MG63 (cell line): ENCODE results near the gene HOXC13. TPM values are rescaled to one million over a fixed set of nuclear protein-coding genes. Genes with fewer than 3 reads are reported as not detected.

Source experiments
- DNase-seq: peaks from one replicate; pipeline ENCODE4 v3.0.0-alpha.2; 2020
- H3K27me3 ChIP-seq: fragments of 250-450 bp; sonication (Bioruptor Pico); 2 replicates; pipeline ENCODE4 v1.5.1; 2020; ENCODE audit warnings: mild to moderate bottlenecking, moderate library complexity
- H3K36me3 ChIP-seq: fragments of 250-450 bp; sonication (Bioruptor Pico); 2 replicates; pipeline ENCODE4 v1.5.1; 2020; ENCODE audit warnings: mild to moderate bottlenecking, moderate library complexity
- H3K4me3 ChIP-seq: fragments of 250-450 bp; sonication (Bioruptor Pico); 2 replicates; pipeline ENCODE4 v1.5.1; 2020; ENCODE audit warnings: mild to moderate bottlenecking, moderate library complexity
- H3K9me3 ChIP-seq: fragments of 250-450 bp; sonication (Bioruptor Pico); 2 replicates; pipeline ENCODE4 v1.5.1; 2020; ENCODE audit warnings: mild to moderate bottlenecking, moderate library complexity
- total RNA-seq: library from RNA; depleted of rRNA; stranded (reverse); fragments of >200 nt; shearing (Covaris generic); gene quantifications from 2 replicates; pipeline ENCODE4 v1.2.3, GENCODE V29; 2014; ENCODE audit warnings: low replicate concordance; rRNA removed

HOXC13 gene, protein sequence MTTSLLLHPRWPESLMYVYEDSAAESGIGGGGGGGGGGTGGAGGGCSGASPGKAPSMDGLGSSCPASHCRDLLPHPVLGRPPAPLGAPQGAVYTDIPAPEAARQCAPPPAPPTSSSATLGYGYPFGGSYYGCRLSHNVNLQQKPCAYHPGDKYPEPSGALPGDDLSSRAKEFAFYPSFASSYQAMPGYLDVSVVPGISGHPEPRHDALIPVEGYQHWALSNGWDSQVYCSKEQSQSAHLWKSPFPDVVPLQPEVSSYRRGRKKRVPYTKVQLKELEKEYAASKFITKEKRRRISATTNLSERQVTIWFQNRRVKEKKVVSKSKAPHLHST
- 1.7 and 5.1 TPM in 2 replicates for total RNA-seq

DNA sequence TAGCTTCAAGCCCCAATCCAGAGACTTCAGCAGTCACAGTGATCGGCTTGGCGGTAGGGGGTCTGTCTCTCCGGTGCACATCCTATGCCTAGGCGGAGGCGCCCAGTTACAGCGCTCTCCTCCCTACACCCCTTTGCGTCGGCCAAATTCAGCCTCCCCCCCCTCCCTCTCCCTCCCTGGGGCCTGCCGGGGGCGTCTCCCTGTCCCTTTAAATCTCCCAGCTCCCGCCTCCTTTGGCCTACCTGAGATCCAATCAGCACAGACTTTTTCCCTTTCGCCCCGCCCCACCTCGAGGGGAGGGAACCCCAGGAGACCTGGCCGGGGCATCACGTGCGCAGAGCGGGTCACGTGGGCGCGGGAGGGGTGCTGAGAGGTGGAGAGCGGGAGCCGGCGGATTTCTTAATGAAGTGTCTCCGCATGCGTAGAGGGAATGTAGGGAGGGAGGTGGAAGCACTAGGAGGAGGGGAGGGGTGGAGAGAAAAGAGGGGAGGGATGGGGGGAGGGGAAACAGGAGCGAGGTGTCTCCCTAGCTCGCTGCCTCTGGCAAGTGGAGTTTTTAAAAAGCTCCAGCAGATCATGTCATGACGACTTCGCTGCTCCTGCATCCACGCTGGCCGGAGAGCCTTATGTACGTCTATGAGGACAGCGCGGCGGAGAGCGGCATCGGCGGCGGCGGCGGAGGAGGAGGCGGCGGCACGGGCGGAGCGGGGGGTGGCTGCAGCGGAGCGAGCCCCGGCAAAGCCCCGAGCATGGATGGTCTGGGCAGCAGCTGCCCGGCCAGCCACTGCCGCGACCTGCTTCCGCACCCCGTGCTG lies at the start of gene HOXC13:
TSS of gene HOXC13 (plus strand) at position 506 of the 815 bp plus-strand sequence. CDS start at position 582, 76 bp downstream.
- Histone ChIP-seq H3K27me3 (no peaks in the 10 kb centered on the region), H3K9me3 (no peaks in the 10 kb centered on the region), H3K4me3 (peak within 1 kb of the TSS; percentile 63), H3K36me3 (no peaks in the 10 kb centered on the region)
- peak; percentile 99 for DNase-seq

DNA sequence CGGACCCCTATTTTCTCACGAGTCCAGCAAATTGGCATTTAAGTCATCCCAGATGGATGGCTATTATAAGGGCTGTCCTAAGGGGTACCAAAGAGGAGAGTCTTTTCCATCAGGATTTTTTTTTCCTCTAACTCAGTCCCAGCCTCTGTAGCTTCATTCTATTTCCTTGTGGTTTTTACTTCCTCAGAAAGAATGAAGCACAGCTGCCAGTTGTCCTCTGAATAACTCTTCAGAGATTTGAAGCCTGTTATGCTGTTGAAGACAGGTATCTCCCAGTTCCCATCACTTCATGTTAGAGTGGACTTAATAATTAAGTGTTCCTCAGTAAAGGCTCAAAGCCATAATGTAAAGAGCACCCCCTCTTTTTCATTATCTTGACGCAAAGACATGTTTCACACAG lies 48.5 kb upstream of the HOXC13 start:
- H3K9me3 ChIP-seq = no peaks in the 10 kb centered on the region
- no peak for DNase-seq
- no peaks in the 10 kb centered on the region for H3K27me3 ChIP-seq
- H3K36me3 ChIP-seq = no peaks in the 10 kb centered on the region
- H3K4me3 ChIP-seq = no peak overlapping the region

DNA sequence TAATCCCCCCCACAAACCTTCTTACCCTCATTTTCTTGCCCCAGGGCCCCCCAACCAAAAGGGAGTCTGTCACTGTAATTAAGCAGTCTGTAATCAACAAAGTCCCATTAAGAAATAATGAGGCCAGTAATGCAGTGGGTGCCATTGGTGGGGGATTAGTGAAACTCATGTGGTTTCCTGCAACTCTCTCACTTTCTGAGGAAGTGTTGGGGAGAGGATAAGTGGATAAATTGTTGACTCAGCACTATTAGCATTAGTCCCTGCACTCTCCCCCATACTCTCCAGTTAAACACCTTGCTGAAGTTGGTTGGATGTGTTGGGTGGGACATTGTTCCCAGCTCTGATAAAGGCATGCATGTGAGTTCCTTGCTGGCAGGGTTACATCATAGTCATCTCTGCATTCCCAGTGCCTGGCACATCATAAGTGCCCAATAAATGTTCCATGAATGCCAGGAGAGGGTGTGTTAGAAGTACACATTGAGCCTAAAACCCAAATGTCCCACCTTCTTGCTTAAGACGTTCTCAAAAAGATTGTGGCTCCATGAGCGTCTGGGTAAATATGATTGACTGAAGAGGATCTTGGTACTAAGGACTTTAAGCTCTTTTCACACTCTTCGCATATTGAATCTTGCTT lies 45.8 kb upstream of the HOXC13 start:
- Histone ChIP-seq H3K9me3 (no peaks in the 10 kb centered on the region), H3K4me3 (no peak overlapping the region), H3K27me3 (no peaks in the 10 kb centered on the region), H3K36me3 (no peaks in the 10 kb centered on the region)
- no peak for DNase-seq

DNA sequence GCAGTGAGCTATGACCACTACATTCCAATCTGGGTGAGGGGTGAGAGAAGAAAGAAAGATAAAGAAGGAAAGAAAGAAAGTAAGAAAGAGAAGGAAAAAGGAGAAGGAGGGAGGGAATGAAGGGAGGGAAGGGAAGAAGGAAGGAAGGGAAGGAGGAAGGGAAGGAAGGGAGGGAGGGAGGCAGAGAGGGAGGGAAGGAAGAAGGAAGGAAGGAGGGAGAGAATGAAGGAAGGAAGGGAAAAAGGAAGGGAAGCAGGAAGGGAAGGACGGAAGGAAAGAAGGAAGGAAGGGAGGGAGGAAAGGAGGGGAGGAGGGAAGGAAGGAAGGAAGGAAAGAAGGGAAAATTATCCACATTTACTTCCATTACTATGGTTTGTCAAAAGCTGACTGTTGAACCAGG lies 39.4 kb upstream of the HOXC13 start:
- Histone ChIP-seq H3K9me3 (no peaks in the 10 kb centered on the region), H3K4me3 (no peak overlapping the region), H3K27me3 (no peaks in the 10 kb centered on the region), H3K36me3 (no peaks in the 10 kb centered on the region)
- DNase-seq = no peak

DNA sequence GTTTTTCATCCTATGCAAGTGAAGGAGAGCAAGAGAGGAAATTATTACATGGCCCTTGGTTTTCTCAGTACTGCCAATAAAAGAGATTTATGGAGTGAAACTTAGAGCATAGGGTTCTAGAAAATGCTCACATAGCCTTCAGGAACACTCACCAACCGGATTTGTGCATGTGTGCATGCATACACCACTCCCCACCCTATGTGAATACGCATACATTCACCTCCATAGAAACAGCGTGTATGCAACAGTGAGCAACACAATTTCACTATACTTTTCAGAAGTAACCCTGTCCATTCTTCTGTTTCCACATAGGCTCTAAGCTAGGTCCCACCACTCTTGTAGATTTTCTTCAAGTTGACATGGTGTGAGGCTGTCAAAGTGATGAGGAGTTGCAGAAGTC lies 31.5 kb upstream of the HOXC13 start:
- Histone ChIP-seq H3K36me3 (no peaks in the 10 kb centered on the region), H3K27me3 (no peaks in the 10 kb centered on the region), H3K4me3 (no peak overlapping the region), H3K9me3 (no peaks in the 10 kb centered on the region)
- DNase-seq = no peak

DNA sequence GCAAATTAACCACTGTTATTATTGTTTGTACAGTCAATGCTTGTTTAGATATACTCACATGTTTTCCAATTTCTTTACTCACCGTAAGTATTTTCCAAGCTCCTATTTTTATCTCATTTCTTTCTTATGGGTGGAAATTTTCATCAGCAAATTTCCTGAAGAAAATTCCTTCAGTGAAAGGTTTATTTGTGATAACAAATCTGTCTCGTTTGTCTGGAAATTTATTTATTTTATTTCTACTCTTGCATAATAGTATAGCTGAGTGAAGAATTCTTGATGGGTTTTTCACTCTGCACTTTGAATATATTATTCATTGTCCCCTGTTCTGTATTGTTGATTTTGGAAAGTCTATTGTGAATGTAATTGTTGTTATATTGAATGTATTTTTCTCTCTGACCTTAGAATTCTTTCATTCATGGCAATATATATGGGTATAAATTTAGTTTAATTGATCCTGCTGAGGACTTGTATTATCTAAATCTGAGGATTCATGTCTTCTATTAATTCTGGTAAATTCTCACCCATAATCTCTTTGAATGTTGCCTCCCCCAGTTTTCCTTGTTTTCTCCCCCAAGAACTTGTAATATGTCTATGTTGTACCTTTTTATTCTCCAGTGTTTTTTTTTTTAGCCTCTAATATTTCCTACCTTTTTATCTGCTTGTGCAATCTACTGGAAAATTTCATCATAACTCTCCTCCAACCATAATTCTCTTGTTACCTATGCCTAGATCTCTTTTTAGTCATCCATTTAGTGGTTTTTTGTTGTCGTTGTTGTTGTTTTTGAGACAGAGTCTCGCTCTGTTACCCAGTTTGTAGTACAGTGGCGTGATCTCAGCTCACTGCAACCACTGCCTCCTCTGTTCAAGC lies 21.6 kb upstream of the HOXC13 start:
- Histone ChIP-seq H3K36me3 (no peaks in the 10 kb centered on the region), H3K27me3 (no peaks in the 10 kb centered on the region), H3K4me3 (no peak overlapping the region), H3K9me3 (no peaks in the 10 kb centered on the region)
- no peak for DNase-seq

DNA sequence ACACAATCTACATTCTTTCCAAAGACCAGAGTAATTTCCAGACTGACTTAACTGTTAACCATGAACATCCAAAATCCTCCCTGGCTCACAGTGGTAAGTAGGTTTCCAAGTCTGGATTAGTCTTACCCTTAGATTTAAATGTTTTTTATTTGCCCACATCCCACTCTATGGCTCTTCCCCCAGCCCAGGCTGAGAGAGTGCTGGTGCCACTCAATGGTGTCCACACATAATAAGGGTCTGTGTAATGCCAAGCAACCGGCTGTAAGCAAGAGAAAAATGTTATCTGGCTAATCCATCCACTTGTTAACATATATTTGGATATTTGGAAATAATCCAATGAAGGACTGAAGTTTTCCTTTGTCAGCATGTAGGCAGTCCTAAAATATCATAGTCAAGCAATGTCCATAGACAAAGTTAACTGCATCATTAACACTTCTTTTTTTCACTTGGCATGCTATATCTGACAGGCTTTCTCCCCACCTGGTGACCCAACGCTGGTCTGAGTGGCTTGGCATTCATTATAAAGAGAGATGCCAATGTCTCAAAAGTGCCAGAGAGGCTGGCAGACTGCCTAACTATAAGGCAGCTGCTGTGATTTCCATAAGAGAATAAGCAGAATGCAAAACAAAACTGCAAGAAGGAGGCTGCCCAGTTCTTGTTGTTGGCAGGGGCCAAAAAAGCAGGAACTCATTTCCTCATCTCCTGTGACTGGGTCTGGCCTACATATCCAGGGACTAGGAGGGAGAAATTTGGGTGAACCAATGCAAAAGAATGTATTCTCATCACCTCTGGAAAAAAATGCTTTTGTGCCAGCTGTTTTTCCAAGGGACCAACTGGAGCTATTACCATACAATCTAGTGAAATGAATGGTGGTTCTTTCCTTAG lies 13.9 kb upstream of the HOXC13 start:
- no peaks in the 10 kb centered on the region for H3K36me3 ChIP-seq
- H3K9me3 ChIP-seq = no peaks in the 10 kb centered on the region
- DNase-seq = peak; percentile 84
- no peak overlapping the region for H3K4me3 ChIP-seq
- peaks cover 2% of the 10 kb centered on the region; the same call in 1 of the 2 replicates for H3K27me3 ChIP-seq

DNA sequence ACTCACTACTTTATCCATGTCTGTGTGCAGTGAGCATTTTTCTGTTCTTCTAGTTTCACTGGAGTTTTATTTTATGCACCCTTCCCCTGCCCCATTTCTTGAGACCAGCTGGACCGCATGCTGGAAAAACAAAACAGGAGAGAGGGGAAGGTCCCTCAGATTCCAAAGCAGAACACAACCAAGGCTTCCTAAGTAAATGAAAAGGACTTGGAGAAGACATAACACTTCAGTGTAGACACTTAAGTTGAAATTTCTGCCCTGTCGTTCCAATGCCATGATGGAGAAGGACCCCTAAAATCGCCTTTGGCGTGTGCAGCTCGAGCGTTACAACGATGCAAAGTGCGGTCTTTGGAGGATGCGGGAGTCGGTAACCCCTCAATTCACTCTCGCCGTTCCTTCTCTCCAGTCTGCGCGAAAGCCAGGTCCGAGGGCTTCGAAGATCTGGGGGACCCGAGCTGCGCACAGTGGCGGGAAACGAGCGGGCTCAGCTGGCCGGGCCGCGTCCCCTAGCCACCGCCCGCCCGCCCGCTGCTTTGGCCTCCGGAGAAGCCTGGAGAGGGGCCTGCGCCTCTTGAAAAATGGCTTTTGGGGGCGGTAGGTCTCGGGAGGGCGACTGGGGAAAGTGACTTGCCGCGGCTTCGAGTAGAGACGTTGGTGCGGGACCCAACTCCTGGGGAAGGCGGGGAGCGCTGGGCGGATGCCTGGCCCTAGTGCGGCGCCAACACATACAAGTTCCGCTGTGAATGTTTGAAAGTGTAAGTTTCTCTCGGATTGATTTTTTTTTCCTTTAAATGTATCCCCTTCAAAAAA lies 11.2 kb upstream of the HOXC13 start:
- Histone ChIP-seq H3K9me3 (no peaks in the 10 kb centered on the region), H3K27me3 (peaks cover 2% of the 10 kb centered on the region; the same call in 1 of the 2 replicates), H3K4me3 (no peak overlapping the region), H3K36me3 (no peaks in the 10 kb centered on the region)
- DNase-seq = no peak

DNA sequence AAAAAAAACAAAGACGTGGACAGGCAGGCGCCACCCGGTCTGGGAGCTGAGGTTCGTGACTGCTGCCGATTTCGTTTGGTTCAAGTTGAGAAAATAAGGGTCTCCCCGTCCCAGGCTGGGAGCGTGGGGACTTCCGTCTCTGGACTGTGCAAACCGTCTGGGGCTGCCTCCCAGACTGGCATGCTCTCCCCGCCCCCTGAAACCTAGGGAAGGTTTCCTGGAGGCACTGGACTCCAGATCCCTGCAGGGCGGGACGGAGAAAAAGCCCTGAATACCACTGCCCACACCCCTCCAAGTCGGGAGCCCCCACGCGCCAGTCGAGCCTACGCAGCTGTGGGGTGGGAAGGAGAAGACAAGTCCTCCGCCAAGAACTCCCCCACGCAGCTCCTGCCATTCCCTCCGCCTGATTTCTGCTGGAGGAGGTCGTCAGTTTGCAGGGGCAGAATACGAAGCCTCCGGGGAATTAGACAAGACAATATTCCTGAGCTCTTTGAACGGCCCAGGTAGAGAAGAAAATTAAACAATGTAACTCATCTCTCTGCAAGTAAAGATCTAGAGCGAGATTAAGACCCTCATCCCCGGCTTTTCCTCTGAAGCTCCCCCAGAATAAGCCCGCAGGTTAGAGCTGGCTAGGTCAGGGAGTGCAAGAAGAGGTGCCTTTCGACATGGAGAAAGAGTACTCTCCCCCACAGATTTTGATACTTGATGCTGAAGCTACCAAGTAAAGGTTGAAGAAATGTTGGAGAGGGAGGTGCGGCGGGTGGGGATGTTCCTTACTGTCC lies 10.4 kb upstream of the HOXC13 start:
- H3K4me3 ChIP-seq = no peak overlapping the region
- H3K9me3 ChIP-seq = no peaks in the 10 kb centered on the region
- peaks cover 2% of the 10 kb centered on the region; the same call in 1 of the 2 replicates for H3K27me3 ChIP-seq
- H3K36me3 ChIP-seq = no peaks in the 10 kb centered on the region
- peak; percentile 8 for DNase-seq

DNA sequence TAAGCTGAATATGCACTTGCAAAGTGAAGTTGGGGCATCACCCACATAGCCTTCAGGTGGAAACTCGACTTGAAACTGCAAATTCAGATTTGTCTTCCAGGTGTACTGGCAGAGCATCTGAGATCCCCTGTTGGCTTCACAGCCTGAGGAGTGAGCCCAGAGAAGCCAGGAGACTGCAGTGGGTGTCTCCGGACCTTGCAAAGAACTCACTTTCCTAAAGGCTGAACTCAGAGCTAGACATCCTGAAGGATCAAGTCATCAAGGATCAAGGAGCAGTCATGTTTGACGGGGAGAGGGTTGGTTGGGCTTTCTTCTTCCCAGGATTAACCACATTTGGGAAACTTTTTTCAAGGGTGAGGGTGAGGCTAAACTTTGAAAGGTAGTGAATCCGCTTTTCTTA lies 9.1 kb upstream of the HOXC13 start:
- no peaks in the 10 kb centered on the region for H3K36me3 ChIP-seq
- H3K4me3 ChIP-seq = no peak overlapping the region
- peaks cover 2% of the 10 kb centered on the region; the same call in 1 of the 2 replicates for H3K27me3 ChIP-seq
- no peaks in the 10 kb centered on the region for H3K9me3 ChIP-seq
- DNase-seq = no peak

DNA sequence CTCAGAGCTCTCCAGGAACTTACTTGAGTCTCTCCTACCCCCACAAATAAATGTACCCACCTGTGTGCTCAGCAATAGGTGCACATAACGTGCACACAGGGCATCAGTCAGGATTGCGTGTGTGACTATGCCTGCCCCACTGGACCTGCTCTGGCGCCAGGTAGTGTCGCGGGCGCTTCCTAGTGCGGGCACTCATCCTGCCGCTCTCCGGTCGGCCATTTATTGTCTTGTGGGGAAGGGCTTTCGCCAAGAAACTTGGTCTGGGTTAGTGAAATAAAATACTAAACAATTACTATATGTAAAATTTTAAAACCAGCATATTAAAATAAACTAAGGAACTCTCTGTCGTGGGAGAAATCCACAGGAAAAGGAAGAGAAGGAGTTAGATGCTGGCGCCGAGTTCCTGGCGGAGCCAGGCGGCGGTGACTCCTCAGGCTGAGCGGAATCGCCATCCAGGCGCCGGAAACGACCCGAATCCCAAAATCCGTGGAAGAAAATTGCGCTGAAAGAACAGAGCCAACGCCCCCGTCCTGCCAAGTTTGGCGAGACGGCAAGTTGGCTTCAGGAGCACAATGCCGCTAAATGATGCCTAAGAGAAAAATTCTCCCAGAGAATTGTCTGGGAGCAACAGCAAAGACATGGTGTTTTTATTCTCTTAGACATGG lies 7.9 kb upstream of the HOXC13 start:
- DNase-seq = peak; percentile 66
- peaks cover 2% of the 10 kb centered on the region; the same call in 1 of the 2 replicates for H3K27me3 ChIP-seq
- peak overlapping the region; percentile 30 for H3K4me3 ChIP-seq
- no peaks in the 10 kb centered on the region for H3K9me3 ChIP-seq
- no peaks in the 10 kb centered on the region for H3K36me3 ChIP-seq

DNA sequence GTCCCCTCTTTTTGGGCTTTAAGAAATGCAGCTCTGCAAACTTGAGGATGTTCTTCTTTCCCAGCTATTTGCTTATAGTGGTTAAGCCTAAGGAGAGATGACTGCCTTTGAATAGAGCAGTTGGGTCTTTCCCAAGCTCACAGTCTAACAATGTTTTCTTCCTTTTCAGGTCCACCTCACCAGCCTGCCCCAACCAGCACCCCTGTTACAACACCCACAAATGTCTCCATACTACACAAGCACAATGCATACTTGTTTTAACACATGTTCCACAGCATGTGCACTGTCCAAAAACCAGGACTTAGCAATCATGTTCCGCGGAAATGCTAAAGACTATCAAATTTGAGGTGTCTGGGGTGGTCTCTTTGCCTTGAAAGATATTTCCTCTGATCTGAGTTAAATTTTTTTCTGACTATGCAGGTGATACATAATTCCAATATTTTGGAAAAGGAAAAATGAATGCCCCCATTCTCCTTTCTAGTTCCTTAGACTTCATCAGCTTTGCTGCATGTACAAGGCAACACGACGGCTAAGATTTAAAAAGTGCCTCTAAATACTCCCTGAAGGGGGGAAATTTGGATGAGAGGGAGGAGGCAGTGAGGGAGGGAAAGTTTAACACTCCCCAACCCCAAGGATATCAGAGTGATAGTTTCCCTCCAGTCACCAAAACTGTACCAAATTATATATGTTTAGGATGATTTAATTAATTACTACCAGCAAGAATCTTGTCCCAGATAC lies 6.6 kb upstream of the HOXC13 start:
- H3K9me3 ChIP-seq = no peaks in the 10 kb centered on the region
- peaks cover 2% of the 10 kb centered on the region; the same call in 1 of the 2 replicates for H3K27me3 ChIP-seq
- no peaks in the 10 kb centered on the region for H3K36me3 ChIP-seq
- no peak overlapping the region for H3K4me3 ChIP-seq
- DNase-seq = no peak

DNA sequence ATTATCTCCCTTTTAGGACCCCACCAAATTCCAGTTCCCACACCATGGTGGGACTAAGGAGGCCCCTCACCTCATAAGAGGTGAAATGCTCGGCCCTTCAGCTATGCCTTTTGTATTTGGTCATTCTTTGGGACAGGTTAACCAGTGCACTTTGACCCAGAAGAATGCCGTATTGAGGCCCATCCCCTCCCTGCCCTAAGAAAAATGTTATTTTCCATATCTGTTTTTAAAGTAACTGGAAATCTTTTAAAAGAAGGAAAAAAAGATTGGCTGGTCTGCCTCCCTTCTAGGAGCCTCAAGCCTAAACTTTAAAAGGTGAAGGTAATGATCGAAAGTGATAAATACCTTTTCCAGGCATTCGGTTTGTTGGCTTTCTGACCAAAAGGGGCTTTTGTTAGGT lies 5.7 kb upstream of the HOXC13 start:
- no peak for DNase-seq
- no peaks in the 10 kb centered on the region for H3K36me3 ChIP-seq
- no peaks in the 10 kb centered on the region for H3K9me3 ChIP-seq
- H3K4me3 ChIP-seq = no peak overlapping the region
- peaks cover 2% of the 10 kb centered on the region; the same call in 1 of the 2 replicates for H3K27me3 ChIP-seq
